Hematopoietic multipotent progenitor cell treated with erythropoietin and hydrocortisone succinate and interleukin-3 and kit ligand, for 15 days (in vitro differentiated cells): Measurements from ENCODE around the gene CKAP5.

ENCODE experiments used
- DNase-seq: peaks from one replicate; pipeline ENCODE4 v3.0.0-alpha.2; 2015; ENCODE audit warnings: low spot score

CKAP5 gene

GRCh38 chr11:46697303-46697702, 148.8 kb downstream of the CKAP5 start:
- no peak for DNase-seq

GRCh38 chr11:46696212-46696558, 149.9 kb downstream of the CKAP5 start:
- no peak for DNase-seq

GRCh38 chr11:46695345-46696211, 150.5 kb downstream of the CKAP5 start:
- no peak for DNase-seq

DNA sequence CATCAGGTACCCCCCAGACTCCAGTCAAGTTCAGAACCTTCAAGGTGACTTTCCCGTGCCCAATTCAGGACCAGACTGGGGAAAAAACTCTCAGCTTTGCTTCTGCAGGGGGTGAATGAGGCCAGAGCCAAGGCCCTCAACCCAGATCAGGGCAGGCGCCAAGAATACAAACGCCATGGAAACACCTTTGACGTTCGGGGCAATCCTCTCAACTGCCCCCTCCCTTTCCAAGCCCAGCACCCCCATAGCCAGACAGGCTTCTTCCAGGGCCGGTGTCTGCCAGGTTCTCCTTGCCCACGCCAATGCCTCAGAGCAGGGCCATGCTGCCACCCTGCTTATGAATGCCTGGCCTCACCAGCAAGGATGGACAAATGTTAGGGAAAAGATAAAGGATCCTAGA, 151.5 kb downstream of the CKAP5 start:
- no peak for DNase-seq

DNA sequence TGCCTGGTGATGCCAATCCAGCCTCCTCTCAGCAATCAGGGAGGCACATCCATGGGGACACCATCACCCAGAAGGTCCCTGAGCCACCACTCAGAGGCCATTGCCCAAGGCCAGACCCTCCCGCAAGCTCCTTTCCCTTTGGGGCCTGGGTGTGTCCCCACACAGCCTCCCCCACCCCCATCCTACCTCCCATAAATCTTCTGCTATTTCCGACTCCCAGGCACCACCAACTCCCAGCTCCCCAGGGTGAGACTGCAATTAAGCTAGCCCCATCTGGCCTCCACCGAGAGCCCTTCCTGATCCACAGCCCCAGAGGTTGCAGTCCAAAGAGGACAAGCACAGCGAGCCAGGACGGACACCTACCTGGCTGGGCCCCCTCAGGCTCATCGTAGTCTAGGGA, 152.0 kb downstream of the CKAP5 start:
- no peak for DNase-seq

DNA sequence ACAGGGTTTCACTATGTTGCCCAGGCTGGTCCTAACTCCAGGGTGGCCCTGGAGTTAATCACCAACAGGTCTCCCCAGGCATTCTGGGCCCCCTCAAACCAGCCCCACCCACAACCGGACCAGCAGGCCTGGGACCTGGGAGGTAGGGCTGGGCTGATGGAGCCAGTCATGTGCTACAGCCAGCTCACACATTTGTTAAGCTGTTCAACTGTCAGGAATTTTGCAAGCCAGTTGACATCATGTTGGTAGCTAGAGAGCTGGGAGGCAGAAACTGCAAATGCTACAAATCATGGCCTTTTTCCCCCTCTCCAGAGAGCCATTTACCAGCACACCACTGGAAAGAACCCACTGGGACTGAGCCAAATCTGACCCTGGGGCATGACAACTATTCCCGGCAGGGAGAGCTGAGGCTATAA, 152.5 kb downstream of the CKAP5 start:
- no peak for DNase-seq
